HG03558 (cell line): ENCODE results near the gene FRMD4A.
"Not testable (repeated sequence)": the region's sequence is repeated elsewhere in the genome, so short reads cannot be mapped to it uniquely, and the experiment has no call there.

Source experiments
- ATAC-seq: cut with Tn5 transposase; IDR thresholded peaks from one replicate; pipeline ENCODE4 v1.9.1; 2021; ENCODE audit warnings: moderate number of reproducible peaks; ENCODE audit not compliant: unreplicated experiment; ENCODE audit errors: extremely low read depth

FRMD4A gene

DNA sequence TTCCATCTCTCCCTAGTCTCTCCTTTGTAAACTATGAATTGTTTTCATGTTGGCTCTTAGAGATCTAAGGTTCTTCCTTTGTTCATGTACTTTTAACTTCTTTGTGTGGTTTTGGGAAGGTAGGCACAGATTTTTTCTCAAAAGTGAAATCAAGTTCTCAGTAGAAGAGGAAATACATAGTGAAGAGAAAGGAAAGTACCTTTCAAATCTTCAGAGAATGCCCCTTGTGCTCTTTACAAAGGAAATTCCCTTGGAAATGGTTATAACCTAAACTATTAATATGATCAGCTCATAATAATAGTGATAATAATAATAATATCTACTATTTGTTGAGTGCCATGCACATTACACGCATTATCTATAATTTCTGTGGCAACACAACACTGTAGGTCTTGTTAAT, 425.4 kb downstream of the FRMD4A start:
- no peak for ATAC-seq

GRCh38 chr10:13904064-13904463, 426.7 kb downstream of the FRMD4A start:
- no peak for ATAC-seq

- no peak for ATAC-seq
Observed at GRCh38 chr10:13902868-13903587, 427.7 kb downstream of the FRMD4A start.

- ATAC-seq, result no peak
Observed at GRCh38 chr10:13899941-13900340, 430.8 kb downstream of the FRMD4A start.

- ATAC-seq, result not testable (repeated sequence)
Observed at GRCh38 chr10:13896146-13896545, 434.6 kb downstream of the FRMD4A start.

GRCh38 chr10:13894412-13895093, 436.2 kb downstream of the FRMD4A start:
- ATAC-seq, result no peak

DNA sequence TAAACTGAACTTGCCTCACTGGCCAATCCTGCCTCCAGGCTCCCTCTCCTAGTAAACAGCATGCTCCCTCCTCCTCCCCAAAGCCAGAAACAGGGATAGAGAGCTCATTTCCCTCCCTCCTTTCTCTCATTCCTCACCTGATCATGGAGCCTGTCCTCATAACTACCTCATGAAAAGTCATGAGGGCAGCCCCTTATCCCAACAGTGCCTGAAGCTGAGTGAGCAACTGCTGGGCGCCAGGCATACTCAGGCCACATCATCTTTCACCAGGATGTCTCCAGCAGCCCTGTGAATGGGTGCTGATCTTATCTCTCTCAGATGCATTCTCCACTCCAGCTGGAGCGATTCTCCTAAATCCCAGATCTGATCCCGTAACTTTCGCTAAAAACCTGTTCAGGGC, 436.8 kb downstream of the FRMD4A start:
- ATAC-seq, result no peak

DNA sequence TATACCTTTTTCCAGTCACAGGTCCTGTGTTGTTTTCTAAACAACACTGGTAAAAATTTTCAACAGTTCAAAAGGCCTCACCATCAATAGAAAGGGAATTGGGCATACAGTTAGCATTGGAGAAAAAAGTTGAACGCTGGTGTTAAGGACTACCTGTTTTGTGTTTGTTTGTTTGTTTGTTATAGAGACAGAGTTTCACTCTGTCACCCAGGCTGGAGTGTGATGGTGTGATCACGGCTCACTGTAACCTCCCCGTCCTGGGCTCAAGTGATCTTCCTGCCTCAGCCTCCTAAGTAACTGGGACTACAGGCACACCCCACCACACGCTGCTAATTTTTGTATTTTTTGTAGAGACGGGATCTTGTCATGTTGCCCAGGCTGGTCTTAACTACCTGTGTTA, 437.9 kb downstream of the FRMD4A start:
- no peak for ATAC-seq

- no peak for ATAC-seq
Observed at GRCh38 chr10:13892001-13892491, 438.7 kb downstream of the FRMD4A start.

- ATAC-seq, result no peak
Observed at GRCh38 chr10:13891128-13892000, 439.4 kb downstream of the FRMD4A start.

DNA sequence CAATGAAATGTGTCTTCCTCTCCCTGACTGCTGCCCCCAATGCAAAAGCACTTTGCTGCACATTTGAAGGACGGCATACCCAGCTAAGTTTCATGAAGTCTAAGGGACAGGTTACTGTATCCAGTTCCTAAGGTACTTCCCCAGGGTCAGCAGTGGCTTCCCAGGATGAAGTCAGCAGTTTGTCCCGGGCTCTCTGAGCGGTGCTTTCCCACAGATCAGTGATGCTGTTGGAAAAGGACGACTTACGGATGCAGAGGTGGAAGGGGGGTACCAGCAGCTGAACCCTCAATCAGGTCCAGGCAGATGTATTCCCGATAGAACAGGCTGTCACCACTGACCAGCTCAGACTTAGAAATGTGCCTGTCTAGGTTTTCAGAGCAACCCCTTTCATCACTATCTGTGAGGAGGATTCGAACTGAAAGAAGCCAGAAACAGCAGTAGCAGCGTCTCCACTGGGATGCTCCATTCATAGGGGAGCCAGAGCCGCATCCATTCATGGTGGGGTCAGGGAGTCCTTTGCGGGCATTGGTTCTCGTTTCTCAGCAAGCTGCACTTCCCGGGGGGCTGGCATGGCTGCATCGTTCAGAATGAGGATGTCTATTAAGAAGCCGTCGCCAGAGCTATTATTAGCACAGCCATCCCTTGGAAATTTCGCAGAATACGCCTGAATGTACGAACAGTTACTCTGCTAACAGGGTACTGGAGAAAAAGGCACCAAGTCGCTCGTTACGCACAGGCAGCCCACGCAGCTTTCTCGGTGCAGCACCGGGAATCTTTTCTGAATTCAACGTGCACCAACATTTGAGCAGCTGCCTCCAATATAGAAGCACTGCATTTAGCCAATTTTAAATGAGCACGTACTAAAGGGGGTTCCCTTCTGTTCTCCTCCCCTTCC, 440.2 kb downstream of the FRMD4A start:
- ATAC-seq, result no peak

GRCh38 chr10:13887761-13888160, 443.0 kb downstream of the FRMD4A start:
- no peak for ATAC-seq

DNA sequence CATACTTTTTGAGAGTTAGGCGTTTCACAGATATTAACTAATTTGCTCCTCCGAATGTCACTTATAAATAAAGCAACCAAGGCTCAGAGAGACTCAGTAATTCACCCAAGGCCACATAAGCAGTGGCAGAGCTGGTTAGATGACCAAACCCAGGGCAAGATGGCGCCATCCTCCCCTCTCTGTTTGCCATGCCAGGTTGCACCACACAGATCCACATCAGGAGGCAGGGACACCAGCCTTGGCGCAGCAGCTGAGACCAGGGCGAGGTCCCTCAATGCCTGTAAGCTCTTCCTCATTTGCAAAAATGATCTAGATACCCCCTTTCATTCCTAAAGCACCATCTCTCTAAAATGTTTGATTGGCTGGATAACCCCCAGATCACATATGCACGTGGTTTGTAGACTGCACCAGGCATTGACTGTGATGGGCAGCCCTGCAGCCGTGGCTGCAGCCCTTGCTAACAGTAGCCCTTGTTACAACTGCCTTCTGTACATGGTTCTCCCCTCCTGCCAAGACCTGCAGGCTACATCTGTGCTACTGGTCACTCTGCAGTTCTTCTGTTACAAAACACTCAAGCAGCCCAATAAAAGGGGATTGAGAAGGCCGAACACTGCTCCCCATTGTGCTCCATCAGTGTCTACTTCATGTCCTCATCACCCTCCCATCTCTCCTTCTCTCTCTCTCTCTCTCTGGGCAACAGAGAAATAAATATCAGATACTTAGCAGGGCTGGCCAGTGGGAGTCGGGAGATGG, 445.3 kb downstream of the FRMD4A start:
- no peak for ATAC-seq

DNA sequence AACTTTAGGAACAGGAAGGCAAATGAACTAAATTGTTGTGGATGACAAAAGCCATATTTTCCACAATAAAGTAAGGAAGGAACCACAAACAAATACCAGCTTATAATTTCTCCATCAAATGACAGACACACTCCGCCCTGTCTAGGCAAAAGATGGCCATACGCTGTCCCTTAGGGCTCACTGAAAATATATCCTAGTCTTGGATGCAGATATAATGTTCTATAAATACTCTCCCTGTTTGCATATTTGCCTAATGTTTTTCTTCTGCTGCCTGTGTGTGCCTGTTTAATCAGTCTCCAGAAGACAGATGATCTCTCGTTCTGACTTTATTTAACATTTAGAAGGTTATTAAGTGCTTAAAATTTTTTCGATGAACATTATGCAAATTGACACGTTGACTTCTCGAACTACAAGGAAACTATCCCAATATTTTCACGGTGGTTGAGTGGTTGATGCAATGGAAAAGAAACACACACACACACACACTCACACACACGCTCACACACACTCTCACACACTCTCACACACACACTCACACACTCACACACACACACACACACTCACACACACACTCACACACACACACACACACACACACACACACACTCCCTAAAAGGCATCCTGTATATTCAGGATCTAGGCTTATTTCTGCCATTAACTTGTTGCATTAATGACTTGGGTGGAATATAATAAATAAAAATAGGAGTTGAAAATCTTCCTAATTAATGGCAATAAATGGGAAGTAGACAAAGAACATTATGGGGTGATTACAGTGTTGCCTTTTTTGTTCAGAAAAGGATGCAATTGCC, 446.9 kb downstream of the FRMD4A start:
- ATAC-seq, result no peak

DNA sequence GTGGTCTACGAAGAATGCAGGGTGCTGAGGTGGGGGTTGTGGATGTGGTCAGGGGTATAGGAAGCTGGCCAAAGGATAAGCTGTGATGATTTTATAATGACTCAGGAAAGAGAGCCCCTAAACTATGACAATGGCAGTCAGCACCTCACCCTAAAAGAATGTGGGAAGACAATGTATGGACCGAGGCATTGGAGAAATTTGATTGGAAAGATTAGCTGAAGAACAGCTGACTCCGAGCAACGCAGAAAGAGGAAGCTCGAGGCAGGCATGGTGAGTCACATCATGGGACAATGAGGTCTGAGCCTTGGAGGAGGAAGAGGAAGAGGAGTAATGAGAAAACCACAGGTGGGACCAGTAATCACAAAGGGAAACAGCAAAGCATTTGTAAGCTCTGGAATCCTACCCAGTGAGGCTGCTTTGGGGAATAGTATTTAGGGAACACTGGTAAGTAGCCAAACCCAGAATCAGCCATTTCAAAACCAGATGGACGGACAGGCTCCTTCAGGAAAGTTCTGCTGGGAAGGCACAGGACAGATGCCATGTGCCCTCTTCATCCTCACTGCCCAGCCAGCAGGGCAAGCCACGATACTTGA, 448.5 kb downstream of the FRMD4A start:
- ATAC-seq, result no peak

GRCh38 chr10:13880760-13881159, 450.0 kb downstream of the FRMD4A start:
- no peak for ATAC-seq

- no peak for ATAC-seq
Observed at GRCh38 chr10:13877154-13877909, 453.4 kb downstream of the FRMD4A start.
